ENCODE measurements around the gene SLC6A3. TPM values are rescaled to one million over a fixed set of nuclear protein-coding genes. Genes with fewer than 3 reads are reported as not detected.

The SLC6A3 gene
- total and polyA plus RNA-seq, 2 donors (not counting 3 experiments of a cell fraction or from before 2014, with no cell fraction given) = not detected

GRCh38 chr5:1380910-1381309 lies 64.3 kb downstream of the SLC6A3 start:
- Histone ChIP-seq H2AFZ (ENCODE audit: low read depth, low read length) (no peak overlapping the region), H3K9me3 (replicated peaks; ENCODE audit: control insufficient read depth, insufficient read depth, low read length) (no peaks in the 10 kb centered on the region), H3K79me2 (ENCODE audit: control insufficient read depth, insufficient read depth, low read length) (no peaks in the 10 kb centered on the region), H3K9ac (replicated peaks; ENCODE audit: extremely low read depth, insufficient read depth, low read length) (no peak overlapping the region), H3K27me3 (ENCODE audit: control insufficient read depth in 2 of 2, insufficient read depth in 2 of 2, low read length in 2 of 2) (no peaks in the 10 kb centered on the region), H4K20me1 (replicated peaks; ENCODE audit: control insufficient read depth, extremely low read depth, insufficient read depth, low read length) (no peaks in the 10 kb centered on the region), H3K9me1 (replicated peaks; ENCODE audit: control insufficient read depth, extremely low read depth, insufficient read depth, low read length) (no peaks in the 10 kb centered on the region), H3K36me3 (ENCODE audit: control insufficient read depth in 2 of 2, extremely low read depth in 1 of 2, insufficient read depth in 2 of 2, low read length in 2 of 2) (no peaks in the 10 kb centered on the region), H3K4me2 (ENCODE audit: insufficient read depth, low read length) (no peak overlapping the region), H3K4me3 (replicated peaks in 1 of 3; ENCODE audit: insufficient read depth in 1 of 3, low read depth in 1 of 3, low read length in 3 of 3) (no peak overlapping the region), H3K27ac (ENCODE audit: insufficient read depth, low read depth, low read length) (no peak overlapping the region), H3K4me1 (ENCODE audit: control insufficient read depth, extremely low read depth, insufficient read depth, low read length) (peaks cover 3% of the 10 kb centered on the region)
- POLR2A ChIA-PET = no interaction called here
- intact Hi-C loops (cut with micrococcal nuclease) (loop anchor here (1.0 kb wide), 2 partner anchors 260 to 264 kb away; no protein-coding TSS in a partner anchor), dilution Hi-C loops (cut with MboI; ENCODE audit: extremely low pct_ligation_motif_present, low sequenced_read_pairs) (no loop called here)
- BruUV-seq (replicated peaks) = no TSS peak
- no peak for TF ChIP-seq MYC (IDR thresholded peaks at IDR 0.05; ENCODE audit: low read depth, low read length)
- TF ChIP-seq POLR2A (IDR thresholded peaks at IDR 0.05; ENCODE audit: low read depth, low read length) = no peak
- TF ChIP-seq JUN (IDR thresholded peaks at IDR 0.05; ENCODE audit: borderline replicate concordance, insufficient read depth, insufficient read length, low read depth) = no peak
- no peak for TF ChIP-seq EZH2 (IDR thresholded peaks at IDR 0.05; ENCODE audit: borderline replicate concordance, low read depth, low read length, severe bottlenecking)
- no peak for TF ChIP-seq FOS (IDR thresholded peaks at IDR 0.05; ENCODE audit: borderline replicate concordance, insufficient read depth, low read length)
- TF ChIP-seq GATA2 (IDR thresholded peaks at IDR 0.05; ENCODE audit: insufficient read depth, insufficient read length, low read depth, low read length) = no peak
- TF ChIP-seq POLR2AphosphoS5 (IDR thresholded peaks at IDR 0.05; ENCODE audit: insufficient read depth, low read depth, low read length) = no peak
- TF ChIP-seq, protein P1, sequence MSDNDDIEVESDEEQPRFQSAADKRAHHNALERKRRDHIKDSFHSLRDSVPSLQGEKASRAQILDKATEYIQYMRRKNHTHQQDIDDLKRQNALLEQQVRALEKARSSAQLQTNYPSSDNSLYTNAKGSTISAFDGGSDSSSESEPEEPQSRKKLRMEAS (IDR thresholded peaks at IDR 0.05; ENCODE audit: insufficient read depth, insufficient read length) = no peak
- TF ChIP-seq CTCF (IDR thresholded peaks at IDR 0.05; ENCODE audit: extremely low read depth in 1 of 2, insufficient read depth in 1 of 2, low read depth in 1 of 2, low read length in 2 of 2) = no peak
- CTCF ChIA-PET = interaction anchor here (0.7 to 2.5 kb wide), 6 partner anchors 11 to 272 kb away, joined by 3 to 10 read pairs (median 4); no protein-coding TSS in a partner anchor
- FAIRE-seq (no peak), DNase-seq (ENCODE audit: low read depth, low spot score) (no peak)
